PFSK-1 (cell line): ENCODE measurements around the gene ANKIB1.

ENCODE experiments used
- FOXP2 ChIP-seq: optimal IDR thresholded peaks from 2 replicates; pipeline ENCODE3; 2011; ENCODE audit warnings: borderline replicate concordance, control low read depth, inconsistent platforms; ENCODE audit not compliant: insufficient read depth; ENCODE audit errors: extremely low read length, extremely low read depth
- POLR2AphosphoS5 ChIP-seq: IDR thresholded peaks from 2 replicates; pipeline ENCODE4 v1.6.1; 2012; ENCODE audit warnings: low read depth, mild to moderate bottlenecking, control low read depth, low read length, moderate library complexity
- REST ChIP-seq, 2 experiments: IDR thresholded peaks; 2 replicates each; pipeline versions ENCODE4 v1.6.1 to v1.8.0; 2011 to 2012; ENCODE audit warnings: low read depth in 2 of 2, low read length in 2 of 2, control low read depth in 1 of 2, inconsistent platforms in 1 of 2, mild to moderate bottlenecking in 1 of 2, moderate library complexity in 1 of 2; ENCODE audit not compliant: insufficient read depth in 1 of 2
- SIN3A ChIP-seq: IDR thresholded peaks from 2 replicates; pipeline ENCODE4 v1.6.1; 2012; ENCODE audit warnings: mild to moderate bottlenecking, low read length, moderate library complexity, borderline replicate concordance; ENCODE audit not compliant: insufficient read depth
- TAF1 ChIP-seq: IDR thresholded peaks from 2 replicates; pipeline ENCODE4 v1.6.1; 2012; ENCODE audit warnings: low read length, control low read depth, borderline replicate concordance; ENCODE audit not compliant: insufficient read depth

Gene ANKIB1

GRCh38 chr7:92332782-92333181 is 87.0 kb downstream of the ANKIB1 start:
- TF ChIP-seq SIN3A: no peak
- no peak for TF ChIP-seq FOXP2
- no peak for TF ChIP-seq TAF1
- no peak for TF ChIP-seq POLR2AphosphoS5
- no peak for TF ChIP-seq REST (IDR thresholded peaks at IDR 0.05; ENCODE audit: insufficient read depth in 1 of 2, low read depth in 2 of 2, low read length in 2 of 2)

GRCh38 chr7:92333866-92334265 is 88.1 kb downstream of the ANKIB1 start:
- TF ChIP-seq FOXP2 (no peak), POLR2AphosphoS5 (no peak), TAF1 (no peak), REST (IDR thresholded peaks at IDR 0.05; ENCODE audit: insufficient read depth in 1 of 2, low read depth in 2 of 2, low read length in 2 of 2) (no peak)

GRCh38 chr7:92335574-92335973 is 89.8 kb downstream of the ANKIB1 start:
- TF ChIP-seq POLR2AphosphoS5 (no peak), REST (IDR thresholded peaks at IDR 0.05; ENCODE audit: insufficient read depth in 1 of 2, low read depth in 2 of 2, low read length in 2 of 2) (no peak), FOXP2 (no peak), TAF1 (no peak), SIN3A (no peak)

GRCh38 chr7:92336662-92337340 is 91.0 kb downstream of the ANKIB1 start:
- no peak for TF ChIP-seq SIN3A
- TF ChIP-seq REST (IDR thresholded peaks at IDR 0.05; ENCODE audit: insufficient read depth in 1 of 2, low read depth in 2 of 2, low read length in 2 of 2): no peak
- TF ChIP-seq POLR2AphosphoS5: no peak

GRCh38 chr7:92340016-92340415 is 94.2 kb downstream of the ANKIB1 start:
- no peak for TF ChIP-seq REST (IDR thresholded peaks at IDR 0.05; ENCODE audit: insufficient read depth in 1 of 2, low read depth in 2 of 2, low read length in 2 of 2)
- no peak for TF ChIP-seq SIN3A
- no peak for TF ChIP-seq FOXP2
- TF ChIP-seq TAF1: no peak
- TF ChIP-seq POLR2AphosphoS5: no peak
